Articular chondrocyte of knee joint (primary cell): Measurements from ENCODE around the gene MC5R. TPM values are rescaled to one million over a fixed set of nuclear protein-coding genes. Genes with fewer than 3 reads are reported as not detected.

ENCODE experiments used
- total RNA-seq: library from RNA; depleted of rRNA; stranded (reverse); fragments of >200 nt; gene quantifications from 2 replicates; pipeline ENCODE4 v1.2.3, GENCODE V29; 2012

MC5R gene
- total RNA-seq: not detected in 2 replicates

DNA sequence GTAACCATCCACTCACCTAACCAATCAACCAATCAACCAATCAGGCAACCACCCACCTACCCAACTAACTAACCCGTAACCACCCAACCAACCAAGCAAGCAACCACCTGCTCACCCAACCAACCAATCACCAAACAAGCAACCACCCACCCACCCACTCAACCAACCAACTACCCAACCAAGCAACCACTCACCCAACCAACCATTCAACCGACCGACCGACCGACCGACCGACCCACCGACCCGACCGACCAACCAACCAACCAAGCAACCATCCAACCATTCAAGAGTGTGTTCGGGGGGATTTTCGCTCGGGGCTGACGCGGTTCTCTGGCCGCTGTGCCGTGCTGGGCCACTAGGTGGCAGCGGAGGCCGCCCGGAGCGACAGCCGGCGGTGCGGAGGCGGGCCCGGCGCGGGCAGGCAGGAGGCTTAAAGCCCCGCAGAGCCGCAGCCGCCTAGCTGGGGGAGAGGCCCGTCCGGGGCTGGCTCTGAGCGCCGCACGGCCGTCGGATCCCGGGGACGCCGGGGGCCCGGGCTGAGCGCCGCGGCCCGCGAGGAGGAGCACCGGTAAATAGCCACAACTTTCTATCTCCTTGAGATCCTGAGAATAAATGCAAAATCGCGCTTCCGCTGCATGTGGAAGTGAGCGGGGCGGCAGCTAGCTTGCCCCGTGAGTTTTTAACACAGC lies at the start of gene MC5R:
Gene MC5R (plus strand): TSS at position 443 of the 689 bp plus-strand sequence. CDS start 1,617 bp downstream, outside the sequence.

Other genes with a start within 250 kb of the MC5R start
- 21.8 and 30.8 TPM in 2 replicates for gene FAM210A, start 97.6 kb upstream of the MC5R start, total RNA-seq
- 35.7 and 37.4 TPM in 2 replicates for gene RNMT, start 97.5 kb upstream of the MC5R start, total RNA-seq
- gene MC2R, start 91.4 kb downstream of the MC5R start, total RNA-seq: not detected in 2 replicates